Activated CD8-positive, alpha-beta T cell treated with anti-CD3 and anti-CD28 coated beads for 36 hours (primary cell): ENCODE results near the gene AP1AR. TPM values are rescaled to one million over a fixed set of nuclear protein-coding genes. Genes with fewer than 3 reads are reported as not detected.

Experiments used
- ATAC-seq: fragments of 200-7000 bp; cut with Tn5 transposase; one replicate; pipeline ENCODE4 v1.10.0; 2021; ENCODE audit warnings: mild to moderate bottlenecking, moderate library complexity
- CTCF ChIA-PET: fragments of 350-600 bp; sonication (Branson Sonifier 250); formaldehyde crosslinking; loops from one replicate; lab custom pipeline; 2021; ENCODE audit warnings: antibody characterized with exemption; lab: Charles Lee
- POLR2A ChIA-PET: fragments of 350-600 bp; sonication (Branson Sonifier 250); formaldehyde crosslinking; loops from one replicate; lab custom pipeline; 2021; ENCODE audit warnings: antibody characterized with exemption; lab: Charles Lee
- DNase-seq: peaks from one replicate; pipeline ENCODE4 v3.0.0-alpha.2; 2020
- H3K27ac Mint-ChIP-seq: one replicate; pipeline ENCODE4 v1.8.0; 2021; ENCODE audit warnings: mild to moderate bottlenecking, mixed read lengths
- H3K27me3 Mint-ChIP-seq: one replicate; pipeline ENCODE4 v1.8.0; 2021; ENCODE audit warnings: mixed read lengths
- H3K36me3 Mint-ChIP-seq: one replicate; pipeline ENCODE4 v1.8.0; 2021; ENCODE audit warnings: low read depth, mixed read lengths
- H3K4me1 Mint-ChIP-seq: one replicate; pipeline ENCODE4 v1.8.0; 2021; ENCODE audit warnings: low read depth, mixed read lengths
- H3K4me3 Mint-ChIP-seq: one replicate; pipeline ENCODE4 v1.8.0; 2021; ENCODE audit warnings: mild to moderate bottlenecking, moderate library complexity, mixed read lengths
- H3K9me3 Mint-ChIP-seq: one replicate; pipeline ENCODE4 v1.8.0; 2021; ENCODE audit warnings: mixed read lengths
- CTCF ChIP-seq: fragments of 200-600 bp; IDR thresholded peaks from one replicate; pipeline ENCODE4 v1.8.0; 2022; ENCODE audit warnings: antibody characterized with exemption, mild to moderate bottlenecking
- intact Hi-C: fragments of 100-400 bp; cut with micrococcal nuclease; formaldehyde crosslinking; loops from one replicate; pipeline ENCODE4 v1.10.0; 2022
- total RNA-seq, 2 experiments: library from RNA; stranded (reverse); gene quantifications; one replicate each; pipeline ENCODE4 v1.2.3, GENCODE V29; 2021

Gene AP1AR
- total RNA-seq, 2 experiments from 2014 or later: 15.5 to 17.7 TPM

- H3K4me3 Mint-ChIP-seq: no peak overlapping the region
- intact Hi-C loops: no loop called here
- peaks cover 78% of the 10 kb centered on the region for H3K4me1 Mint-ChIP-seq
- ChIA-PET CTCF (interaction anchor here (1.2 kb wide), 1 partner anchor 52 kb away, joined by 3 read pairs; no protein-coding TSS in a partner anchor), POLR2A (interaction anchor here (3.5 kb wide), 1 partner anchor 10 kb away, joined by 28 read pairs; the partner anchor contains the start of gene TIFA)
- H3K27me3 Mint-ChIP-seq: no peaks in the 10 kb centered on the region
- H3K9me3 Mint-ChIP-seq: no peaks in the 10 kb centered on the region
- DNase-seq (no peak), ATAC-seq (no peak)
- H3K27ac Mint-ChIP-seq: peak overlapping the region; percentile 60
- H3K36me3 Mint-ChIP-seq: peaks cover 47% of the 10 kb centered on the region
- TF ChIP-seq CTCF: no peak
Observed at GRCh38 chr4:112274959-112275358, 43.4 kb downstream of the AP1AR start.

GRCh38 chr4:112276113-112276512 is 44.5 kb downstream of the AP1AR start:
- POLR2A ChIA-PET: interaction anchor here (3.5 kb wide), 1 partner anchor 9 kb away, joined by 28 read pairs; the partner anchor contains the start of gene TIFA
- no peak overlapping the region for H3K4me3 Mint-ChIP-seq

GRCh38 chr4:112277220-112277619 is 45.6 kb downstream of the AP1AR start:
- CTCF ChIA-PET: no interaction called here
- H3K4me1 Mint-ChIP-seq: peaks cover 79% of the 10 kb centered on the region
- no peak for ATAC-seq

More at GRCh38 chr4:112276113-112276512, 44.5 kb downstream of the AP1AR start:
- no peak for DNase-seq
- Mint-ChIP-seq H3K27me3 (no peaks in the 10 kb centered on the region), H3K36me3 (peaks cover 47% of the 10 kb centered on the region), H3K27ac (no peak overlapping the region), H3K9me3 (no peaks in the 10 kb centered on the region), H3K4me1 (peaks cover 79% of the 10 kb centered on the region)
- intact Hi-C loops: no loop called here
- TF ChIP-seq CTCF: no peak
- no peak for ATAC-seq
- CTCF ChIA-PET: no interaction called here

GRCh38 chr4:112277705-112278448 is 46.3 kb downstream of the AP1AR start:
- TF ChIP-seq CTCF: no peak
- no peaks in the 10 kb centered on the region for H3K27me3 Mint-ChIP-seq
- ChIA-PET POLR2A (interaction anchor here (1.8 kb wide), 1 partner anchor 9 kb away, joined by 7 read pairs; the partner anchor contains the start of gene TIFA), CTCF (no interaction called here)
- H3K4me1 Mint-ChIP-seq: peaks cover 81% of the 10 kb centered on the region
- DNase-seq (no peak), ATAC-seq (no peak)
- intact Hi-C loops: no loop called here
- no peak overlapping the region for H3K4me3 Mint-ChIP-seq
- peaks cover 49% of the 10 kb centered on the region for H3K36me3 Mint-ChIP-seq
- H3K27ac Mint-ChIP-seq: peak overlapping the region; percentile 2
- peaks cover 9% of the 10 kb centered on the region for H3K9me3 Mint-ChIP-seq

More at GRCh38 chr4:112277220-112277619, 45.6 kb downstream of the AP1AR start:
- POLR2A ChIA-PET: interaction anchor here (1.8 kb wide), 1 partner anchor 9 kb away, joined by 7 read pairs; the partner anchor contains the start of gene TIFA
- Mint-ChIP-seq H3K9me3 (peaks cover 6% of the 10 kb centered on the region), H3K27me3 (no peaks in the 10 kb centered on the region), H3K4me3 (no peak overlapping the region), H3K27ac (no peak overlapping the region), H3K36me3 (peaks cover 48% of the 10 kb centered on the region)
- DNase-seq: no peak
- intact Hi-C loops: no loop called here
- no peak for TF ChIP-seq CTCF
